ENCODE results near the gene PRMT5.
A peak's percentile ranks its signal among the peaks of the same experiment; 100 is the strongest.

Gene PRMT5

GRCh38 chr14:22974530-22975313, 45.5 kb upstream of the PRMT5 start:
- no peak for DNase-seq (ENCODE audit: extremely low spot score)
- ChIA-PET CTCF (interaction anchor here (1.2 to 3.5 kb wide), 3 partner anchors 8 to 12 kb away, joined by 6 to 36 read pairs (median 7); partner anchors contain the start of gene AJUBA), POLR2A (interaction anchor here (0.9 to 7.3 kb wide), 6 partner anchors 10 to 84 kb away, joined by 3 to 56 read pairs (median 6); partner anchors contain the start of gene AJUBA)
- TF ChIP-seq ELF4 (IDR thresholded peaks at IDR 0.05) = no peak
- TF ChIP-seq BHLHE40 (IDR thresholded peaks at IDR 0.05; ENCODE audit: borderline replicate concordance) = no peak
- TF ChIP-seq PKNOX1 (IDR thresholded peaks at IDR 0.05) = no peak
- TF ChIP-seq SUZ12 (IDR thresholded peaks at IDR 0.05) = no peak
- TF ChIP-seq L3MBTL2 (conservative IDR thresholded peaks at IDR 0.05) = no peak
- no peak for TF ChIP-seq FOXM1 (IDR thresholded peaks at IDR 0.05; ENCODE audit: borderline replicate concordance)
- no peak for TF ChIP-seq NFRKB (IDR thresholded peaks at IDR 0.05)
- no peak for TF ChIP-seq FOXK2 (IDR thresholded peaks at IDR 0.05)
- no peak for TF ChIP-seq FOXA1 (IDR thresholded peaks at IDR 0.05)
- no peak for TF ChIP-seq HDGF (IDR thresholded peaks at IDR 0.05; ENCODE audit: borderline replicate concordance)
- TF ChIP-seq CTBP1 (IDR thresholded peaks at IDR 0.05; ENCODE audit: borderline replicate concordance) = no peak
- TF ChIP-seq TARDBP (IDR thresholded peaks at IDR 0.05) = no peak
- TF ChIP-seq SP1 (IDR thresholded peaks at IDR 0.05) = no peak
- no peak for TF ChIP-seq LEF1 (IDR thresholded peaks at IDR 0.05; ENCODE audit: borderline replicate concordance)
- TF ChIP-seq ARNT (IDR thresholded peaks at IDR 0.05) = no peak
- no peak for TF ChIP-seq ZNF384 (IDR thresholded peaks at IDR 0.05)

GRCh38 chr14:22973217-22974032, 44.2 kb upstream of the PRMT5 start:
- ChIA-PET POLR2A (interaction anchor here (0.9 to 7.3 kb wide), 9 partner anchors 11 to 122 kb away, joined by 3 to 56 read pairs (median 4); partner anchors contain the start of genes ACIN1, AJUBA, C14orf119 and HAUS4), CTCF (interaction anchor here (0.5 to 3.5 kb wide), 16 partner anchors 9 to 1674 kb away, joined by 3 to 41 read pairs (median 4); partner anchors contain the start of genes AJUBA, CDH24 and HAUS4)
- peak; percentile 61 for DNase-seq (ENCODE audit: extremely low spot score)
- peak; percentile 38; the same call in 1 of the 2 replicates for TF ChIP-seq PKNOX1 (IDR thresholded peaks at IDR 0.05)
- no peak for TF ChIP-seq NFRKB (IDR thresholded peaks at IDR 0.05)
- no peak for TF ChIP-seq L3MBTL2 (conservative IDR thresholded peaks at IDR 0.05)

- POLR2A ChIA-PET = interaction anchor here (0.9 to 7.3 kb wide), 6 partner anchors 12 to 123 kb away, joined by 4 to 56 read pairs (median 6); partner anchors contain the start of genes ACIN1, AJUBA, C14orf119 and HAUS4
- TF ChIP-seq SUZ12 (IDR thresholded peaks at IDR 0.05) (no peak), ARNT (IDR thresholded peaks at IDR 0.05) (no peak), HDGF (IDR thresholded peaks at IDR 0.05; ENCODE audit: borderline replicate concordance) (no peak), FOXK2 (IDR thresholded peaks at IDR 0.05) (no peak)
- DNase-seq (ENCODE audit: extremely low spot score) = no peak
- CTCF ChIA-PET = interaction anchor here (0.5 to 3.5 kb wide), 9 partner anchors 10 to 247 kb away, joined by 3 to 41 read pairs (median 4); partner anchors contain the start of genes AJUBA and CDH24
Measured at GRCh38 chr14:22972313-22972930, 43.2 kb upstream of the PRMT5 start.

GRCh38 chr14:22971152-22971551, 42.0 kb upstream of the PRMT5 start:
- no peak for DNase-seq (ENCODE audit: extremely low spot score)
- ChIA-PET POLR2A (interaction anchor here (2.5 to 7.3 kb wide), 2 partner anchors 13 to 14 kb away, joined by 17 to 56 read pairs; partner anchors contain the start of genes AJUBA and HAUS4), CTCF (interaction anchor here (3.5 kb wide), 1 partner anchor 12 kb away, joined by 36 read pairs; the partner anchor contains the start of gene AJUBA)
- TF ChIP-seq CTBP1 (IDR thresholded peaks at IDR 0.05; ENCODE audit: borderline replicate concordance) = no peak
- no peak for TF ChIP-seq NFRKB (IDR thresholded peaks at IDR 0.05)
- TF ChIP-seq SUZ12 (IDR thresholded peaks at IDR 0.05) = no peak
- TF ChIP-seq ELF4 (IDR thresholded peaks at IDR 0.05) = no peak
- no peak for TF ChIP-seq FOXK2 (IDR thresholded peaks at IDR 0.05)
- TF ChIP-seq TARDBP (IDR thresholded peaks at IDR 0.05) = no peak

GRCh38 chr14:22966783-22967269, 37.6 kb upstream of the PRMT5 start:
- POLR2A ChIA-PET = interaction anchor here (0.7 to 4.6 kb wide), 3 partner anchors 10 to 40 kb away, joined by 3 to 48 read pairs (median 3); partner anchors contain the start of genes HAUS4 and PRMT5
- CTCF ChIA-PET = interaction anchor here (0.6 kb wide), 1 partner anchor 313 kb away, joined by 3 read pairs; no protein-coding TSS in a partner anchor
- no peak for DNase-seq (ENCODE audit: extremely low spot score)
- TF ChIP-seq BHLHE40 (IDR thresholded peaks at IDR 0.05; ENCODE audit: borderline replicate concordance) (no peak), FOXA1 (IDR thresholded peaks at IDR 0.05) (no peak), ELF4 (IDR thresholded peaks at IDR 0.05) (no peak), SUZ12 (IDR thresholded peaks at IDR 0.05) (no peak), FOXM1 (IDR thresholded peaks at IDR 0.05; ENCODE audit: borderline replicate concordance) (no peak), L3MBTL2 (conservative IDR thresholded peaks at IDR 0.05) (no peak), TARDBP (IDR thresholded peaks at IDR 0.05) (no peak), FOXK2 (IDR thresholded peaks at IDR 0.05) (no peak), NFRKB (IDR thresholded peaks at IDR 0.05) (no peak), PKNOX1 (IDR thresholded peaks at IDR 0.05) (no peak), ARNT (IDR thresholded peaks at IDR 0.05) (no peak), SP1 (IDR thresholded peaks at IDR 0.05) (no peak)

Measured in HEK293T (cell line).